Dedifferentiated amniotic fluid mesenchymal stem cell (primary cell): ENCODE results near the gene RPTOR.

Source experiments
- DNase-seq: peaks from one replicate; pipeline ENCODE4 v3.0.0-alpha.2; 2016; ENCODE audit errors: extremely low spot score

RPTOR gene

GRCh38 chr17:80876950-80877728 lies 332.5 kb downstream of the RPTOR start:
- no peak for DNase-seq

DNA sequence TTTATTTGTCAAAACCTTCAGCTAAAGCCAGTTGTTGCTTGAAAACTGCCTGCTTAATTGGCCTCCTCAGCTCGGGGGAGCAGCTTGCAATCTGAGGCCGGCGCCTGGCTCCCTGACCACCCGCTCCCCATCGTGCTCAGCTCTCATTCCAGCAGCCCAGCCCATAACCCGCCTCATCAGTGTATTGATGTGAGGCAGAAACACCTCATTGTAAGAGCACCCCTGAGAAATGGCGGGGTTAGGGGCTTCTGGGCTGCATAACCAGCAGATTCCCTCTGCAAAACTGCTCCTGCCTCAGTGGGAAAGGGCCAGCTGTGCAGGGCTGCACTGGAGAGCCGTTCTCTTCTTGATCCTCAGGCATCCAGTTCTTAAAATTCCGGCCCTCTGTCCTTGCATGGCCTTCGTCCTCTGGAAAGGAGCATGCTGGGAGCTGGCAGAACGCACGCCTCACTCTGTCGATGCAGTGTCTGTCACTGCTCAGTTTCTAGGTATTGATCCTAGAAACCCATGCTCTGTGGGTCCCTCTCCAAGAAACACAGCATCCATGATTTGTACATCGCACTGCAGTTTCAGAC lies 333.2 kb downstream of the RPTOR start:
- no peak for DNase-seq

- no peak for DNase-seq
Measured at GRCh38 chr17:80878876-80879722, 334.5 kb downstream of the RPTOR start.

DNA sequence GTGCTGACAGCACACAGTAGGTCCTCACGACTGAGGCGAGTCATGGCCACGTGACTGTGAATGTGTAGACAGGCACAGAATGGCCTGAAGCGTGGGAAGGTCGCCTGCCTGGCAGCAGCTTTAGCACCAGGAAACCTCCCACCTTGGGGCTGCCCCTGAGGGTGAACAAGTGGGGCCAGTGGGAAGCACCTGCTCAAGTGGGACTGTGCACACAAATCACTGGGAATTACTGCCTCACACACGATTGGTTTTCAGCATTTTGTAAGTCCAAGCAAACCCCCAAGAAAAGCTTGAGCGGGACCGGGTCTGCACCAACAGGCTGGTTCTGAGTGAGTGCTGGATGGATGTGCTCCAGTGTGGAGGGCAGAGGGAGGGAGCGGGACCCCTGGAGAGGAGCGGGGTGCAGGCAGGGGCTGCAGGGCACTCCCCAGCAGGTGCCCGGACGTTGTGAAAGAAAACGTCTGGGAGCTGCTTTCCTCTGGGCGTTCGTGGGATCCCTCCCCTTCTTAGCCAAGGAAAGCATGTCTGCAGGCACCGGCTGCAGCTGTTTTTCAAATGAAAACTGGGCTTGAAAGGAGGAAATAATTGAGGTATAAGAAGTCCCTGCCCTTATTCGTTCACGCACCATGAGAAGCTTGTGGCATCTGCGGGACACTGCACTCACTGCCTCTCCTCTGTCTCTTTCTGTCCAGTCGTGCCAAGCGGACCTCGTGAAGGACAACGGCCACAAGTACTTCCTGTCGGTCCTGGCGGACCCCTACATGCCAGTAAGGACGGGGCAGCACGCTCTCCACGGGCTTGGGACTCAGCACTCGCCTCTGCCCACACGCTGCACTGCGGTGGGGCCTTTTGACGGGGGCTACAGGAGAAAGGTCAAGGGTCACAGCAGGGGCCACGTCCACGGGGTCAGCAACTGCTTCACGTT lies 335.3 kb downstream of the RPTOR start:
- DNase-seq = no peak

- no peak for DNase-seq
Measured at GRCh38 chr17:80880648-80880985, 336.0 kb downstream of the RPTOR start.

GRCh38 chr17:80881306-80881705 lies 336.7 kb downstream of the RPTOR start:
- no peak for DNase-seq

GRCh38 chr17:80882323-80882722 lies 337.7 kb downstream of the RPTOR start:
- DNase-seq = no peak

- no peak for DNase-seq
Measured at GRCh38 chr17:80882926-80883685, 338.5 kb downstream of the RPTOR start.

DNA sequence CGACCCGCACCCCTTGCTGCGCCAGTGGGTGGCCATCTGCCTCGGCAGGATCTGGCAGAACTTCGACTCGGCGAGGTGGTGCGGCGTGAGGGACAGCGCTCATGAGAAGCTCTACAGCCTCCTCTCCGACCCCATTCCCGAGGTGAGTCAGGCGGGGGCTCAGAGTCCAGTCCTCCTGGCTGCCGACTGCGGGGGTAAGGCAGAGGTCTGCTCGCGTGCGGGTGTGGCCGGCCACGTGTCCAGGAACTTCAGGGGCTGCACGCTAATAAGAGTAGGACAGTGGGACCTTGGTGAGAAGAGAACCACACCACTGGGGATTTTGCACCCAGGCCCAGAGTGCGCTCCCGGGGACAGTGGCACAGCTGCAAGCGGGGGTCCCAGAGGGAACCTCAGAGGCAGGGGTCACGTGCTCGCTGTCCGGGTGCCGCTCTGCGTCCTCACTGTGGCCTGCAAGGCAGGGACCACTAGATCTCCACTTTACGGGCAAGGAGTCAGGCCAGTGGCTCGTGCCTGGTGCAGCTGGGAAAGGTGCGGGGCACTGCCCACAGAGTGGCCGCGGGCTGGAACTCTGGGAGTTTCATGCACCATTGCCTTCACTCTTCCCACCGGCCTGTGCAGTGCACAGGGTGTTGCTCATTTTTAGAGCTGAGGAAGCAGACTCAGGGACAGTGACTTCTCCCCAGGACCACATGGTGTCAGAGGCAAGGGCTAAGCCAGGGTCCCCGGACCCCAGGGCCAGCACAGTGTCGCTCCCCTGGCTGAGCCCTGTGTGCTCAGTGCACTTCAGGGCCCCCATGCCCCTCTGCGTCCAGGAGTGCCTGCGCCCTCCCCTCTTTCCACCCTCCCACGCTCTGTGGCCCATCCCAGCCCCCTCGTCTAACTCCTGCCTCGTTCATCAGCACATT lies 339.4 kb downstream of the RPTOR start:
- DNase-seq = no peak

GRCh38 chr17:80884811-80885210 lies 340.2 kb downstream of the RPTOR start:
- no peak for DNase-seq

DNA sequence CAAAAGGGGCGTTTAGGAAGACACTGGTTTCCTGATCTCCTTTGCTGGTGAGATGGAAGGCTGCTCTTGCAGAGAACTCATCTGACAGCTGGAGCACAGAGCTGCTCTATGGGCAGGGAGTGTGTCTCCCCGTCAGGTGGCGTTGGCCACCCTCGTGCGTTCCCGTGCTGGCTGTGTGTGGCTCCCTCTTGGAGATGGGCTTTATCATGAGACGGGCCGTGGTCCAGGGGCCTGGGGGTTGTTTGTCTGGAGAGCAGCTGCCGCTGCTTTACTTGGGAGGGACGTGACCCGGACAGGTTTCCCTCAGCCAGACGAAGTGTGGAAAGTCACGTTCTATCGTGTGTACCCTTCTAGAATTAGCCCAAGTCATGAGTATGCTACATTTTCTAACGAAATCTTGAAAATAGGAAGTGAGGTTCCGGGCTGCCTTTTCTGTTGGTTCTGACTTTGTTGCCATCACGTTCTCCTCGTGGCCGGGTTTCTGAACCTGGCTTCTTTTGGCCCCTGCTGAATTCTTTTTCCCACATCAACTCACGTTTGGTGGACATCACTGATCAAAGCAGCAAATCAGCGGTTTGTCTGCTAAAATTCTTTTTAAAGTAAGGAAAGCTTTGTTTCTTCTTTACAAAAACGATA lies 341.4 kb downstream of the RPTOR start:
- no peak for DNase-seq

DNA sequence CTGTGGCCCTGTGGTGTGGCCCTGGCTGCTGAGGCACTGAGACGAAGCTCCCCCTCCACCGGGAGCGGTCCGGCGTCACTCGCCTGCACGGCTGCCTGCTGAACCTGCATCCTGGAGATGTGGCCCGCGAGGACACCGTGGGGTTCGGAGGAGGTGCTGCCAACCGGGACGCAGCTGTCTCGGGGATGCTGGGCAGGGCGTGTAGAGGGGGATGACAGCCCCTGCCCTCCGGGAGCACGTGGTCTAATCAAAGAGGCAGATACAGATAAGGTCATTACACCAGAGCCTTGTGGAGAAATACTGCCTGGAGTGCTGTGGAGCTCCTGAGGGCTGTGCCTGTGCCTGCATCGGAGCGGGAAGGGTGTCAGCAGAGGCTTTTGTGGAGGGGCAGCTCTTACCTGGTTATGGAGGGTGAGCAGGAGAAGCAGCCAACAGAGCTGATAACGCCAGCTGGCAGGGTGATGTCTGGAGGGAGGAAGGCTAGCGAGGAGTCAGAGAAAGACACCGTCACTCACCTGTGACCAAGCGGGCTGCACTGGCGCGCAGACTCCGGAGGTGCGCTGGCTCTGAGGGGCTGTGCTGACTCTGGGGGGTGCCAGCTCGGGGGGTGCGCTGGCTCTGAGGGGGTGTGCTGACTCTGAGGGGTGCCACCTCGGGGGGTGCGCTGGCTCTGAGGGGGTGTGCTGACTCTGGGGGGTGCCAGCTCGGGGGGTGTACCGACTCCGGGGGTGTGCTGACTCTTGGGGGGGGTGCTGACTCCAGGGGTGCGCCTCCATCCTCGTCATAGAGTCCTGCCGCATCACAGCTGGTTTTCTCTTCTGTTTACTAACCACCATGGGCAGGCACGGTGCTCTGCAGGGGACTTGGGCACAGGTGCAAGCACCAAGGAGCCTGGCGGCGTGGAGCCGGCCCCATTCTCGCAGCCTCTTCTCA lies 342.3 kb downstream of the RPTOR start:
- DNase-seq = no peak

GRCh38 chr17:80887639-80888175 lies 343.1 kb downstream of the RPTOR start:
- DNase-seq = no peak

- DNase-seq = no peak
Measured at GRCh38 chr17:80888276-80889160, 343.9 kb downstream of the RPTOR start.

DNA sequence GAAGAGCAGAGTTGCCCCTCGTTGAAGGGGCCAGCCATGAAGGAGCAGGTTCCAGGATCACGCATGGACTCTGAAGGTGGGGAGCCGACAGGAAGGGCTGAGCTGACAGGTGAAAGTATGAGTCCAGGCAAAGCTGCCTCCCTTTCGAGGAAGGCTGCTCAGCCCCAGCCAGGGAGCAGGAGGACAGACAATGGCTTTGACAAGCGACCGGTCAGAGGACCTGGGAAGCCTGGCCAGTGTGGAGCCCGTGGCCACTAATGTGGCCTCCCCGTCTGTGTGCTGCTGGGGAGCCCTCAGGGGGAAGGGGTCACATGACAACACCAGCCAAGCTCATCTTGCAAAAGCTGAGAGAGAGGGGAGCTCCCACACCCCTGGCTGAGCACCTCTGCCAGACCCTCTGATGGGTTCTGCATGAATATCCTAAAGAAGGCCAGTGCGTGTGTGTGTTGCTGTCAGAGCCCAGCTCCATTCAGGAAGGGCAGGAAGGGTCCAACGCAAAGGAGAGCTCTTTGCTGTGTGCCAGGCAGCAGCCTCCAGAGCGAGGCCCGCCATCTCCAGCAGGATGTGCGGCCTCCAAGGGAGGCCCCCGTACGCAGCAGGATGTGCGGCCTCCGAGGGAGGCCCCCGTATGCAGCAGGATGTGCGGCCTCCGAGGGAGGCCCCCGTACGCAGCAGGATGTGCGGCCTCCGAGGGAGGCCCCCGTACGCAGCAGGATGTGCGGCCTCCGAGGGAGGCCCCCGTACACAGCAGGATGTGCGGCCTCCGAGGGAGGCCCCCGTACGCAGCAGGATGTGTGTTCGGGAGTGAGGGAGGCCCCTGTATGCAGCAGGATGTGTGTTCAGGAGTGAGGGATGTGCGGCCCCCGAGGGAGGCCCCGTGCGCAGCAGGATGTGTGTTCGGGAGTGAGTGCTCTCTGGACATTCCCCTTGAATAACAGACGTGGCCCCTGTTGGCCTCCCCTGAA lies 344.9 kb downstream of the RPTOR start:
- no peak for DNase-seq
